ENCODE results near the gene TMEM63C.

Gene TMEM63C, protein sequence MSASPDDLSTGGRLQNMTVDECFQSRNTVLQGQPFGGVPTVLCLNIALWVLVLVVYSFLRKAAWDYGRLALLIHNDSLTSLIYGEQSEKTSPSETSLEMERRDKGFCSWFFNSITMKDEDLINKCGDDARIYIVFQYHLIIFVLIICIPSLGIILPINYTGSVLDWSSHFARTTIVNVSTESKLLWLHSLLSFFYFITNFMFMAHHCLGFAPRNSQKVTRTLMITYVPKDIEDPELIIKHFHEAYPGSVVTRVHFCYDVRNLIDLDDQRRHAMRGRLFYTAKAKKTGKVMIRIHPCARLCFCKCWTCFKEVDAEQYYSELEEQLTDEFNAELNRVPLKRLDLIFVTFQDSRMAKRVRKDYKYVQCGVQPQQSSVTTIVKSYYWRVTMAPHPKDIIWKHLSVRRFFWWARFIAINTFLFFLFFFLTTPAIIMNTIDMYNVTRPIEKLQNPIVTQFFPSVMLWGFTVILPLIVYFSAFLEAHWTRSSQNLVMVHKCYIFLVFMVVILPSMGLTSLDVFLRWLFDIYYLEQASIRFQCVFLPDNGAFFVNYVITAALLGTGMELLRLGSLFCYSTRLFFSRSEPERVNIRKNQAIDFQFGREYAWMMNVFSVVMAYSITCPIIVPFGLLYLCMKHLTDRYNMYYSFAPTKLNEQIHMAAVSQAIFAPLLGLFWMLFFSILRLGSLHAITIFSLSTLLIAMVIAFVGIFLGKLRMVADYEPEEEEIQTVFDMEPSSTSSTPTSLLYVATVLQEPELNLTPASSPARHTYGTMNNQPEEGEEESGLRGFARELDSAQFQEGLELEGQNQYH

DNA sequence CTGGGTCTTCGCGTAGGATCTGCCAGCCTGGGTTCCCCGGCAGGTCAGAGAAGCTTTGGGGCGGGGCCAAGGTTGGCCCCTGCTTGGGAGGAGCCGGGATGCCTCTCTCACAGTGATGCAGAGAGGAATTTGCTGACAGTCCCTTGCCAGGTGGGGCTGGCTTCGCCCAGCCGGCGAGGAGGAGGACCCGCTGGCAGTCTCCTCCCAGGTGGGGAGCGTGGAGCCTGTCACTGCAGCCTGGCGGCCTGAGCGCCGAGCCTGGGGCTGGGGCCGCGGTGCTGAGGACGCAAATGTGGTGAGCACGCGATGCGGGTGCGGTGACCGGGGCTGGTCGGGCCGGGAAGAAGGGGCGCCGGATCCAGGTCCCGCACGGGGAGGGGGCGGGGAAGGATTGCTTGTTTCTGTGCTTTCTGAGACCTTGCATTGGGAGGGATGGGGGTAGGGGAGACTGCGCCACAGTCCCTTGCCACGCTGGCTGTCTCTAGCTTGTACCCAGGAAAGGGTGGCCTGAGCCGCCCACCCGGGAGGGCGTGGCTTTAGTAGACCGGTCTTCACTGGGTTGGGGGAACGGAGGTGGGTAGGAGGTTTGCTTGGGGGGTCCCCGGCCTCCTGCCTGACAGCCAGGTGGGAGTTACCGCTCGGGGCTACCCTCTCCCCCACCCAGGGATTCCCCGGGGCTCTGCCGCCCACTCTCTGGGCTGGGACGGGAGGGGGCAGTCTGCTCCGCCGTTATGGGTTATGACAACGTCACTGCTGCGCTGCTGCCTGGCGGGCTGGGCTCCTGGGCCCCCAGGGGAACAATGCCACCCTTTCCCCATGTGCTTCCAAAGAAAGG lies at the start of gene TMEM63C:
TMEM63C (plus strand) TSS at position 196 of the 835 bp plus-strand sequence. CDS start 37,016 bp downstream, outside the sequence.
- peak; percentile 9 to 14 for DNase-seq (ENCODE audit: extremely low read depth in 1 of 2, low read depth in 1 of 2)

DNA sequence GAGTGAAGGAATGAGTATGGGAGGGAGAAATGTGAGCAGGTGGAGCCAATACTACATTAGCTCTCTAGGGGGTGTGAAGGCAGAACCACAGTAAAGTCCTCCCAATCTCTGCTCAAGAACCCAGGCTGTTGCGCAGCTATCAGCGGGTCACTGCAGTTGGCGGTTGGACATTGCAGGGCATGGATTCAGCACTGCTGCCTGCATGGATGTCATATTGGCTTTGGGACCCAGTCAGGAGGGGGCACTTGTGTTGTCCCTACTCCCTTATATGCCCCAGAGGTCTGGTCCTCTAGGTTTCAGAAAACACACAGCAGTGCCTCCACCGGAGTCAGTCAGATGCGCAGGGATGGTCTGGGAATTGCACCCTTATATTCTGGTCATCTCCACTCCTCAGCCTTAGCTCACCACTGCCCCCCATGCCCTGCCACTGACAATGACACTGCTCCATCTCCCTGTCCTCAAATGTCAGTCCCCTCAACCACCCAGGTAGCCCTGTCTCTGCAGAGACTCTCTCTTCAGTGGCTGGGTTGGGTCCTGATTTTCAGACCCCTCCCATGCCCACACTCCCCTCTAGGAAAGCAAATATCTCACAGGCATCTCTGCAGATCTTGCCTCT lies 49.6 kb upstream of the TMEM63C start:
- DNase-seq (ENCODE audit: extremely low read depth in 1 of 2, low read depth in 1 of 2), result no peak

DNA sequence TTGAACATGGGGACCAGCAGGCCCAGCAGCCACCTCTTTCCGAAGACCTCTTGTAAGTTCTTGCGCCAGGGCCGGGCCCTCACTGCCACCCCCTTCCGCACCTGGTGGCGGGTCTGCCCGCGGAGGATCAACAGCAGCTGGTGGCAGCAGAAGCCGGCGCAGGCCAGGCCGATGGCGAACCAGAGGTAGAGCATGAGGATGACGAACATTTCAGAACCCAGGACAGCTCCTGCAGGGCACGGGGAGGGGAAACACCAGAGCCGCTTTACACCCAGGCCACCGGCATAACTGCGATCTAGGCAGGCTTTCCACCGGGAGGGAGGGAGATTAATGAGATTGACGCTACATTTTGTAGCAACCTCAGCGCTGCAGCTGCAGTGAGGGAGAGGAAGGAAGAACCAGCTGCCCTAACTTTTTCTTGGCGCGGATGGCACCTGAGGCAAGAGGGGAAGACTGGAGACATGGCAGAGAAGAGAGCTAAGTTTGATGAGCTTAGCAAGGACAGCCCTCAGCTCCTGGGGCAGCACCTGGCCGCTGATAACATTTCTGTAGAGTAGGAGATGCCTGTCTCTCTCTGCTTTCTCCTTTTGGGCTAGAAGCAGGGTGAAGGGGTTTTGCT lies 47.8 kb upstream of the TMEM63C start:
- DNase-seq (ENCODE audit: extremely low read depth in 1 of 2, low read depth in 1 of 2), result peak in 1 of 2 donors; percentile 21

DNA sequence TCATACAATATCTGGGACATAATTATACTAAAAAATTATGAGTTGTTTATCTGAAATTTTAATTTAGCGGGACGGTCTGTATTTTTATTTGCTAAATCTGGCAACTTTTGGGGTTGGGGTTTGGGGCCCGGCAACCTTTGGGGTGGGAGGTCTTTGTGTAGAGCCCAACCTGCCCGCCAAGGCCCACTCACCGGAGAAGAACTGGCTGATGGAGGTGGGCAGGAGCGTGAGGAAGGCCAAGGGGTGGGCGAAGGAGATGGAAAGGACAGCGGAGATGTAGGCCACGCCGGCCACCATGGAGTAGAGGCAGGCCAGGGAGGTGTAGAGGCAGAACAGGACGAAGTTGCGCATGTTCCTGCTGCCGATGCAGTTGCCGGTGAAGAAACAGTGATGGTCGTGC lies 42.6 kb upstream of the TMEM63C start:
- DNase-seq (ENCODE audit: extremely low read depth in 1 of 2, low read depth in 1 of 2), result no peak

DNA sequence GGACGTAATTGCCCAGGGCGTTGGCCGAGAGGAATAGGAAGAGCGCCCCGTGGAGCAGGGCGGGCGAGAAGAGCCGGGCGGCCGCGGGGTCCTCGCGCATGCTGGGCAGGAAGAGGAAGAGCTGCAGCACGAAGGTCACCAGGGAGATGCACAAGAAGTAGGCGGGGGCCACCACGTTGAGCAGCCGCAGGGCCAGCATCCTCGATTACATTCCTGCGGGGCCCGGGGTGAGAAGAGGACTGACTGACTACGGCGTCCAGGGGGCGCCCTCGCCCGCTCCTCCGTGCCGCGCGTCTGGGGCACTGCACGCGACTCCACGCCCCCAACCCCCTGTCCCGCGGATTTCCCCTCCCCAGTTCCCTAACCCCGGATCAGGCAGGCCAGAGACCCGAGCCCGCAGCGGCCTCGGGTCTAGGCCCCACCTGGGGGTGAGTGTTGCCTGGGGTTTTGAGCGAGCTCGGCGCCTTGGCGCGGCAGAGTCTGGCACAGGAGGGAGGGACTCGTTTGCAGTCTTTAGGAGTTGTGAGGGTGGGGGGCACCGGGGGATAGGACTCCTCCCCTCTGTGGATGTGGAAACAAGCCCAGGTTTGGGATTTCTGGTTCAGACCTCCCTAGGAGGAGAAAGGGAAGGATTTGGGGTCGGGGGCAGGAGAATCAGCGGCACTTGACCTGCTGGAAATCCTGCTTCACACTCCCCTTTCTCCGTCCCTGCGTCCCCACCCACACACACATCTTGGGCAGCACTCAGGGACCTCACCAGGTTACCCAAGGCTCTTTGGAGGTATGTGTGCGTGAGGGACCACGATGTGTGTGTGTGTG lies 41.8 kb upstream of the TMEM63C start:
- DNase-seq (ENCODE audit: extremely low read depth in 1 of 2, low read depth in 1 of 2), result no peak

DNA sequence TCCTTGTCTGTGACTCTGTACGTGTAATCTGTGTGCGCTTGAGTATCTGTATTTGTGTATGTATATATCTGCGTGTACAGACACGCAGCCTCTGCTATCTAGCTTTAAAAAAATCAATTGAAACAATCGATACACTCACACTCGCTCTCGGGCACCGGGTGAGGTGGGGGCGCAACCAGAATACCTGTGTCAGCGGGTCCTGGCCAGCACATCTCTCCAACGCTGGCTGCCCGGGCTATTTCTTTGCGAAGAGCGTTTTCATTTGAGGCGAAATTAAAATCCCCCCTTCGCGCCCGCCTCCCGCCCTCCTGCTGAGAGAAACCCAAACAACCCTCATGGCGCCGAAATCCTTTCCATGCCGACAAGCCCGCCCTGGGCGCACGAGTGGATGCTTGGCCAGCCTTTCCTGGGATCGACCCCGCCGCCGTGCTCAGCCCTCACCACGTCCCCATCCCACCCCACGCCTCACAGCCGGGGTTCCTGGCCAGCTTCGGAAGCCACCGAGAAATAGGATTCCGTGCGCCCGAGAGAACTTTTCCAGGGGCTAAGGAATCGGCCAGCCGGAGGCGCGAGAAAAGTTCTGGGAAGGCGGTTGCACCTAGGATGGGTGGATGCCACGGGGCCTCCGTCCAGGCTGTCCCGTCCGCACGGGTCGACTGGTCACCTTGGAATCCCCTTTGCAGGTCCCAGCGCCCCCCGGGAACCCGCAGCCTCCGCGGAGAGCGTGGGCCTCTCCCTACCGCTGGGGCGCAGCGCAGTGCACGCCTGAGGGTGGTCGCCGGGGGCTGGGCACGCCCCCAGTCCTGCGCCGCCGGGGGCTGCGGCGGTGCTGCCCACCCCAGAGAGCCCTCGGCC lies 41.0 kb upstream of the TMEM63C start:
- DNase-seq (ENCODE audit: extremely low read depth in 1 of 2, low read depth in 1 of 2), result no peak

DNA sequence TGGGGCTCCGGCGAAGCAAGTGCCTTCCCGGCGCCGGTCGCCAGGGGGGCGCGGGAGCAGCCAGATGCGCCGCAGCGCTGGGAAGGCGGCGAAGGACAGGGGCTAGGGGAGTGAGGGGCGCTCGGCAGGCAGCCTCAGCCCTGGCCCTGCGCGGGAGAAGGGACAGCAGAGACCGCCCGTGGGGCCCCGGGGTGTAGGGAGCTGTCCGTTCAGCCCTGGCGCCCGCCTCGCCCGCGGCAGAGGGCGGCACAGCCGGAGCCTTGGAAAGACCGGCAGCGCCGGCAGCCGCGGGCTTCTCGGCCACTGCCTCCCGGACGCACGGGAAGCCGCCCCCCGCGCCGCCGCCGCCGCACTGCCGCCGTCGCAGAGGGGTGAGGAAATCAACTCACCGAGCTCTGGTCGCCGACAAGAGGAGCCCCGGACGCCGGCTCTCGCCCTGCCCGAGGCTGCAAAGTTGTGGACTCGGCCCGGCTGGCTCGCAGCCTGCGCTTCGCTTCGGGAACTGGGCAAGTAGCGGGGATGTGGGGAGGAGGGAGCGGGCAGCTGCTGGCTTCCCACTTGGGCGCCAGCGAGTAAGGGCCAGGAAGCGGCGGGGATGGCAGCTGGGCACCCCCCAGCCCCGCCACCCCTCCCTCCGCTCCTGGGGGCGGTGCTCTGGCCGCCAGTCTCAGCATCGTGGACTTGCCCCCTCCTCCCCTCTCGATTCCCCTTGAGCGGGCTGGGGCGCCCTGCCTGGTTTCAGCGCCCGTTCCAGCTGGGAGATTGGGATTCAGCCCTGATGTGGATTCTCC lies 40.2 kb upstream of the TMEM63C start, which contains the start of gene ZDHHC22:
ZDHHC22 (minus strand) TSS at position 578 of the 791 bp plus-strand sequence. CDS start 2,053 bp downstream, outside the sequence.
- DNase-seq (ENCODE audit: extremely low read depth in 1 of 2, low read depth in 1 of 2), result no peak

DNA sequence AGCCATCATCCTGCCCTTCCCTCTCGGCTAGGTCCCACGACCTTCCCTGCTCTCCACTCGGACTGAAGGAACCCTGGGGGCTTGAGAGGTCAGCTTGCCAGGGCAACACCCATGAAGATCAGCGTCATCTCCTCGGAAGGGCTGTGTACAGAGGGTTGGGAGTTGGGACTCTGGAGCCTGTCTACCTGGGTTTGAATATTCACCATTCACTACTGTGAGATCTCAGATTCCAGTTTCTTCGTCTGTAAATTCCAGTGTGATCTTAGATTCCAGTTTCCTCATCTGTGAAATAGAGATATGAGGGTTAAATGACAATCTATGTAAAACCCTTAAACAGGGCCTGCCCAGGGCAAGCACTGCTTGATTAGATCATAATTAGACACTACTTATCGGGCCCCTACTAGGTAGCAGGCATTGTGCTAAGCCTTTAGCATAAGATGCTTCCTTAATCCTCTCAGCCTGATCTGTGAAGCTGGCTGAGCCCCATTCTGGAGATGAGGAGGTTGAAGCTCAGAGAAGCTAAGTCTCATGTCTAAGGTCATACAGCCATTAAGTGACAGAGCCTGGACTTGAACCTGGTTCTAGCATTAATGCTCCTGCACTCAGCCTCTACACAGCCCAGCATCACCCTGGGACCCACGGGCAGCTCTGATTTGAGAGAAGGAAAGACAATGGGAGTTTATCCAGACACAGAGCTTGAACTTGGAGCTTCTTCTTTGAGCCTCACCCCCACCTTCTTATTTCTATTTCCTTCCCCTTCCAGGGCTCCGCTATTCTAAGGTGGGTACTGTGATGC lies 39.4 kb upstream of the TMEM63C start:
- DNase-seq (ENCODE audit: extremely low read depth in 1 of 2, low read depth in 1 of 2), result no peak

DNA sequence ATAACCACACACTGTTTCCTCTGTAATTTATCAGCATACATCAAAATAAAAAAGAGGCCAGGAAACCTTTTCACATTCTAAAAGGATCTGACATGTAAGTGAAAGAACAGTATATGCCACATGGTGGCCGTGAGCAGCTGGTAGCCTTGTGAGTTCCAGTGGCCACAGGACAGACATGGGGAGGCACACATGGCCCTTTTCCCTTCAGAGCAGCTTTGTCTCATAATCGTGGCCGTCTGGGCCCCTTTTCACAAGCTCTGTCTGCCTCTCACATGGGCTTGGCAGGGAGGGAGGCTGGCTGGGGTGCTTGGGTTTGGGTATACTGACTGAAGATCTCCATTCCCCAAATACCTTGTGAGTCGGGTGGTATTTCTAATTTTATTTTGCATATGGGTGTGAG lies 38.5 kb upstream of the TMEM63C start:
- DNase-seq (ENCODE audit: extremely low read depth in 1 of 2, low read depth in 1 of 2), result no peak

DNA sequence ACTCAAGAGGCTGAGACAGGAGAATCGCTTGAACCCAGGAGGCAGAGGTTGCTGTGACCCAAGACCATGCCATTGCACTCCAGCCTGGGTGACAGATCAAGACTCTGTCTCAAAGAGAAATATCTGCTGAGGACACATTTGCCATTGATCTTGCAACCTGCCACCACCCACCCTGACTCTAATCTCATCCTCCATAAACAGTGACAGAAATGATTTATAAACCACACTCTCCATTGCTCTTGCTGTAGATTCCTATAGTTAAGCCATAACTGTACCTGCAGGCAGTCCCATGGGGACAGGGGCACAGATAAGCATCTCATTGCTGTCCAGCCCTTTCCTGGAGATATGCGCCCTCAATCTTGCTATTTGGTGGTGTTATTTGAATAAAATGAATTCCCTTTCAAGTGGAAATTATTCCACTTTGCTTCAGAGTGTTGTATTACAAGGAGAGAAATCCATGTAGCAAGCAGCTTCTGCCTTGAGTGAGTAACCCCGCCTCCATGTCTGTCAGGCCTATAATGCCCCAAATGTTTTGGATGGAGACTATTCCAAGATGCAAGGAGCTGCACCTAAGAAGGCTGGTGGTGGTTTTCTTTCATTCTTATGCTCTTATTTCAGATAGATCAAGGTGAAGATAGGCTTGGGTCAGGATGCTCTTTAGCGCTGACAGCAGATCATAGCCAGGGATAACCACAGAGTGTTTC lies 37.0 kb upstream of the TMEM63C start:
- no peak for DNase-seq (ENCODE audit: extremely low read depth in 1 of 2, low read depth in 1 of 2)

DNA sequence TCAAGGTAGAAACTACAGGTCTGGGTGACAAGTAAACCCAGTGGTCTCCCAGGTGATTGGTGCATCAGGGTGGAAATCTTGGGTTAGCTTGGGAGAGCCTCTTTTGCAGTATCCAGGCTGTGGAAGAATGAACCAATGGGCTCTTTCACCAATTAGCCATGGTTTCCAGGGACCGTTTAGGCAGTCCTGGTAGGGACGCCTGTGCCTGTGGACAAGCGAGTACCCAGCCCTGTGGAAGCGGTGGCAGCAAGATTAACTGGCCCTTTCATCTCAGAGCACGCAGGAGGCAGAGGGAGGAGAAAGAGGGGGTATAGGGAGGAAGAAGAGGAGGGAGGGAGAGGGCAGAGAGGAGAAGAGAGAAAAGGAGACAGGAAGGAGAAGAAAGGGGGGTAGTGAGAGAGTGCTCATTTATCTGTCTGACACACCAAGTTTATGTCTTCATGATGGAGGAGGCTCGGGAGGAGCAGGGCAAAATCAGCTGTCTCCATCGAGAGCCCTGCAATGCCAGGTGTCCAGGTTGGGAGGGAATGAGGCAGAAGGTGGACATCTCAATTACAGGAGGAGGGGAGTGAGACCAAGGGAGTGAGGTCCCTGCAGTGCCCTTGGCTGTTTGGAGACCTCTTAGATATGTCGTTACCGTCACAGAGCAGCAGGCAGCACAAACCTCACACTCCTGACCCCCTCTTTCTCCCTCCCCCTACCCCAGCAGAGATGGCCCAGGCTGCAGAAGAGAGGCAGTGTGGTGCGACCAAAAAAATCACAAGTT lies 35.4 kb upstream of the TMEM63C start:
- no peak for DNase-seq (ENCODE audit: extremely low read depth in 1 of 2, low read depth in 1 of 2)

DNA sequence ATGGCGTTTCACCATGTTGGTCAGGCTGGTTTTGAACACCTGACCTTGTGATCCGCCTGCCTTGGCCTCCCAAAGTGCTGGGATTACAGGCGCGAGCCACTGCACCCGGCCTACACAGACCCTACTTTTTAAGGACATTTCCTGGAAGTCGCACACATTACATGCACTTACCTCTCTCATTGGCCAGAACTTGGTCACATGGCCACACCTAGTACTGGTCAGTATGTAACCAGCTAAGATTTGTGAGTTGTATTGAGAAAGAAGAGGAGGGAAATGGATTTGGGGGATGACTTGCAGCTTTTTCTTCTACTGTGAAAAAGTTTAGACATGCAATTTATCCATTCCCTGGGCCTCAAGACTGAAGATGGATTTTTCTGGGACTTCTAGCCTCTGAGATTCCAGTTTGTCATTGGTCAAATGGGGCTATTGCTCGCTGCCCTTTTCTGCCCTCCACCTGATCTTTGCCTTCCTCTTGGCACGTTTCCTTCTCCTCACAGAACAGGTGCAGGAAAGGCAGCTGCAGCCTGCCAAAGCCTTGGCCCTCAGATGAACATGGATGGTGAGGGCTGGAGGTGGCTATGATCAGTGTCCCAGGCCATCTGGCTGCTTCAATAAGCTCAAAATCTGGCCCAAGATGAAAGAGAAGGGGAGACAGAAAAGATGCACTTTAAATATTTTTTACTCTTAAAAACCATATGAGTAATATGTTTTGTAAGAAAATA lies 32.9 kb upstream of the TMEM63C start:
- no peak for DNase-seq (ENCODE audit: extremely low read depth in 1 of 2, low read depth in 1 of 2)

DNA sequence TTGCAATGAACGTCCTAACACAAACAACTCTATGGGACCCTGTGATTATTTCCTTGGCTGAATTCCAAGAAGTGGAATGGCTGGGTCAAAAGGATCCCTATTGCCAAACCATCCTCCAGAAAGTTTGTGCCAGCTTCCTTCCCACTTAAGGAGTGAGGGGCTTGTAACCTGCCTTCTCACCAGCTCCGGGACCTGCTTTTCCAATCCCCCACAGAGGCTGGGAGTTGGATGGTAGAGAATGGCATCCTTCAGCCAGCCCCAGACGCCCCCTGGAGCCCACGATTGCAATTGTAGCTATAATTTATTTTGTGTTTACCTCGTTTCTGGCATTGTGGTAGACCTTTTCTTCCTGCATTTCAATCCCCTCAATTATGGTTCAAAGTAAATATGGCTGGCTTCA lies 30.4 kb upstream of the TMEM63C start:
- DNase-seq (ENCODE audit: extremely low read depth in 1 of 2, low read depth in 1 of 2), result no peak

DNA sequence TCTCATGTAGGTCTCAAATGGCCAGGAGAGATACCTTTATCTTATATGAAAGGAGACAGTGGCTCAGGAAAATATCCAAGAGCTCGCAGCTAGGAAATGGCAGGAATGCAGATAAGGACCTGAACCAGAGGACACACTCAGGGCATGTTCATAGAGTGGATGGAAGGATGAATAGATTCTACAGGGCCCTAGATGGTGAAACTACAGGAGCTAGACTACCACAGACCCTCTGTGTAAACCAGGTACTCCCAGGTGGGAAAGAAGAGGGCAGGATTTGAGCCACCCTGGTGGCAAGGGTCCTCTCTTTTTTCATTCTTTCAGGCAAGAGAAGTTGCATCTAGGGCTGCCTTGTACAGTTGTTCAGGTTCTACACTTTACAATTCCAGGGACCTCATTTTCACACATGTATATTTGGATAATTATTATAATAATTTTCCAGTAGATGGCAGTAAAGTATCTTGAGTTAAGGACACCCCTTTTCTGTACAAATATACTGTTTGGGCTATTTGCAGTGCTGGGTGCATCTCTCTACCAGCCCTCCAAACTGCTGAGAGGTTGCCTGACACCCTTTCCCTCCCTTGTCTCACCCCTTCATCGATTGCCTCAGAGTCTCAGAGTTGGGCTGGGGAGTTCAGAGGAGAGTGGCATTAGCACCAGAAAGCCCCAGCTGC lies 29.5 kb upstream of the TMEM63C start:
- no peak for DNase-seq (ENCODE audit: extremely low read depth in 1 of 2, low read depth in 1 of 2)
